Measurements from ENCODE around the gene KIF19. TPM values are rescaled to one million over a fixed set of nuclear protein-coding genes. Genes with fewer than 3 reads are reported as not detected.

KIF19 gene
- total RNA-seq, 1 donor from 2014 or later: not detected

GRCh38 chr17:74289688-74290087 is 36.3 kb upstream of the KIF19 start:
- Histone ChIP-seq H3K27me3 (ENCODE audit: control insufficient read depth, insufficient read depth, low read length) (peaks cover 8% of the 10 kb centered on the region), H3K4me3 (ENCODE audit: low read depth, low read length) (no peak overlapping the region), H3K36me3 (ENCODE audit: control insufficient read depth, insufficient read depth, low read length) (no peaks in the 10 kb centered on the region)
- TF ChIP-seq, protein P1, sequence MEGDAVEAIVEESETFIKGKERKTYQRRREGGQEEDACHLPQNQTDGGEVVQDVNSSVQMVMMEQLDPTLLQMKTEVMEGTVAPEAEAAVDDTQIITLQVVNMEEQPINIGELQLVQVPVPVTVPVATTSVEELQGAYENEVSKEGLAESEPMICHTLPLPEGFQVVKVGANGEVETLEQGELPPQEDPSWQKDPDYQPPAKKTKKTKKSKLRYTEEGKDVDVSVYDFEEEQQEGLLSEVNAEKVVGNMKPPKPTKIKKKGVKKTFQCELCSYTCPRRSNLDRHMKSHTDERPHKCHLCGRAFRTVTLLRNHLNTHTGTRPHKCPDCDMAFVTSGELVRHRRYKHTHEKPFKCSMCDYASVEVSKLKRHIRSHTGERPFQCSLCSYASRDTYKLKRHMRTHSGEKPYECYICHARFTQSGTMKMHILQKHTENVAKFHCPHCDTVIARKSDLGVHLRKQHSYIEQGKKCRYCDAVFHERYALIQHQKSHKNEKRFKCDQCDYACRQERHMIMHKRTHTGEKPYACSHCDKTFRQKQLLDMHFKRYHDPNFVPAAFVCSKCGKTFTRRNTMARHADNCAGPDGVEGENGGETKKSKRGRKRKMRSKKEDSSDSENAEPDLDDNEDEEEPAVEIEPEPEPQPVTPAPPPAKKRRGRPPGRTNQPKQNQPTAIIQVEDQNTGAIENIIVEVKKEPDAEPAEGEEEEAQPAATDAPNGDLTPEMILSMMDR (IDR thresholded peaks at IDR 0.05; ENCODE audit: insufficient read depth, low read length, poor library complexity, severe bottlenecking): no peak
- DNase-seq (ENCODE audit: low read depth): no peak

- no peak for DNase-seq (ENCODE audit: low read depth)
- H3K36me3 ChIP-seq (ENCODE audit: control insufficient read depth, insufficient read depth, low read length): no peaks in the 10 kb centered on the region
- TF ChIP-seq, protein P1 (IDR thresholded peaks at IDR 0.05; ENCODE audit: insufficient read depth, low read length, poor library complexity, severe bottlenecking): no peak
- no peak overlapping the region for H3K4me3 ChIP-seq (ENCODE audit: low read depth, low read length)
- H3K27me3 ChIP-seq (ENCODE audit: control insufficient read depth, insufficient read depth, low read length): peaks cover 2% of the 10 kb centered on the region
Observed at GRCh38 chr17:74290340-74290739, 35.7 kb upstream of the KIF19 start.

GRCh38 chr17:74292495-74292894 is 33.5 kb upstream of the KIF19 start:
- TF ChIP-seq, protein P1 (IDR thresholded peaks at IDR 0.05; ENCODE audit: insufficient read depth, low read length, poor library complexity, severe bottlenecking): no peak
- peaks cover 2% of the 10 kb centered on the region for H3K27me3 ChIP-seq (ENCODE audit: control insufficient read depth, insufficient read depth, low read length)
- no peak for DNase-seq (ENCODE audit: low read depth)
- no peaks in the 10 kb centered on the region for H3K36me3 ChIP-seq (ENCODE audit: control insufficient read depth, insufficient read depth, low read length)
- no peak overlapping the region for H3K4me3 ChIP-seq (ENCODE audit: low read depth, low read length)

GRCh38 chr17:74295625-74296547 is 30.1 kb upstream of the KIF19 start:
- no peak for DNase-seq (ENCODE audit: low read depth)
- Histone ChIP-seq H3K27me3 (ENCODE audit: control insufficient read depth, insufficient read depth, low read length) (no peaks in the 10 kb centered on the region), H3K4me3 (ENCODE audit: low read depth, low read length) (no peak overlapping the region), H3K36me3 (ENCODE audit: control insufficient read depth, insufficient read depth, low read length) (no peaks in the 10 kb centered on the region)
- TF ChIP-seq, protein P1 (IDR thresholded peaks at IDR 0.05; ENCODE audit: insufficient read depth, low read length, poor library complexity, severe bottlenecking): no peak

DNA sequence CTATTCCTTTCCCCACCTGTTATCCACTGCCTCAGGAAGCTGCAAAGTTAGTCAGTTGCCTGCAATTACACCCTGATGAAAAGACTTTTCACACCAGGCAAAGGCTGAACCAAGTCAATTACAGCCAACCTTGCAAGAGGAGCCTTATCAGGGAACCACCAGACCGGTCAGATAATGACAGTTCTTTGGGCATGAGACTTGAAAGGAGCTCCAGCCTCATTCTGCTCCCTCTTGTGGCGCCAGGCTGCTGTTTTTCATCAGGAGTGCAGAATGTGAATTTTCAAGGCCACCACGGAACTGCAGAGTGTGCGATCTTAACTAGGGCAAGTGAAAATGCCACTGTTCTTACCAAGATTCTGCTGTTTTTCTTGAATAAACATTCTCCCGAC is 29.5 kb upstream of the KIF19 start:
- Histone ChIP-seq H3K27me3 (ENCODE audit: control insufficient read depth, insufficient read depth, low read length) (no peaks in the 10 kb centered on the region), H3K36me3 (ENCODE audit: control insufficient read depth, insufficient read depth, low read length) (no peaks in the 10 kb centered on the region), H3K4me3 (ENCODE audit: low read depth, low read length) (no peak overlapping the region)
- no peak for DNase-seq (ENCODE audit: low read depth)
- TF ChIP-seq, protein P1 (IDR thresholded peaks at IDR 0.05; ENCODE audit: insufficient read depth, low read length, poor library complexity, severe bottlenecking): peak; percentile 51

Data from kidney epithelial cell (primary cell).